Fibroblast of pulmonary artery (primary cell): ENCODE measurements around the gene MYRF.

Source experiments
- DNase-seq: peaks from one replicate; pipeline ENCODE4 v3.0.0-alpha.2; 2010; ENCODE audit warnings: low read depth
- H3K4me3 ChIP-seq: replicated peaks from 2 replicates; pipeline ENCODE4 v1.5.1; 2011; ENCODE audit warnings: low read depth, mild to moderate bottlenecking, control low read depth, low read length, moderate library complexity
- TF ChIP-seq, protein P1 (sequence below): IDR thresholded peaks from 2 replicates; pipeline ENCODE4 v1.5.1; 2011; ENCODE audit warnings: mild to moderate bottlenecking, control low read depth, low read length, inconsistent platforms; ENCODE audit errors: missing control alignments

MYRF gene

DNA sequence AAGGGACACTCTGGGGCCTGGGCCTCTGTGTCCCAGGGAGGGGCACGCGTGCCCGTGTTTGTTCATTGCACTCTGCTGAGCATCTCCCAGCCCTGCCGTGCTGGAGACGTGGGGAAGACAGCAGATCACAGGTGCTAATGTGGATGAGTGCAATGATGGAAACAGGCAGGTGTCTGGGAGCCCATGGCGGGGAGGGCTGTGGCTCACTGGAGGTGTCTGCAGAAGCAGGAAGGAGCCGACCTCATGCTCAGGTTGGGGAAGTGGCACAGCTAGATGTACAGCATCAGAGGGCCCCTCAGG lies 32.0 kb downstream of the MYRF start:
- TF ChIP-seq, protein P1, sequence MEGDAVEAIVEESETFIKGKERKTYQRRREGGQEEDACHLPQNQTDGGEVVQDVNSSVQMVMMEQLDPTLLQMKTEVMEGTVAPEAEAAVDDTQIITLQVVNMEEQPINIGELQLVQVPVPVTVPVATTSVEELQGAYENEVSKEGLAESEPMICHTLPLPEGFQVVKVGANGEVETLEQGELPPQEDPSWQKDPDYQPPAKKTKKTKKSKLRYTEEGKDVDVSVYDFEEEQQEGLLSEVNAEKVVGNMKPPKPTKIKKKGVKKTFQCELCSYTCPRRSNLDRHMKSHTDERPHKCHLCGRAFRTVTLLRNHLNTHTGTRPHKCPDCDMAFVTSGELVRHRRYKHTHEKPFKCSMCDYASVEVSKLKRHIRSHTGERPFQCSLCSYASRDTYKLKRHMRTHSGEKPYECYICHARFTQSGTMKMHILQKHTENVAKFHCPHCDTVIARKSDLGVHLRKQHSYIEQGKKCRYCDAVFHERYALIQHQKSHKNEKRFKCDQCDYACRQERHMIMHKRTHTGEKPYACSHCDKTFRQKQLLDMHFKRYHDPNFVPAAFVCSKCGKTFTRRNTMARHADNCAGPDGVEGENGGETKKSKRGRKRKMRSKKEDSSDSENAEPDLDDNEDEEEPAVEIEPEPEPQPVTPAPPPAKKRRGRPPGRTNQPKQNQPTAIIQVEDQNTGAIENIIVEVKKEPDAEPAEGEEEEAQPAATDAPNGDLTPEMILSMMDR, result no peak
- H3K4me3 ChIP-seq, result no peak overlapping the region
- DNase-seq, result no peak

DNA sequence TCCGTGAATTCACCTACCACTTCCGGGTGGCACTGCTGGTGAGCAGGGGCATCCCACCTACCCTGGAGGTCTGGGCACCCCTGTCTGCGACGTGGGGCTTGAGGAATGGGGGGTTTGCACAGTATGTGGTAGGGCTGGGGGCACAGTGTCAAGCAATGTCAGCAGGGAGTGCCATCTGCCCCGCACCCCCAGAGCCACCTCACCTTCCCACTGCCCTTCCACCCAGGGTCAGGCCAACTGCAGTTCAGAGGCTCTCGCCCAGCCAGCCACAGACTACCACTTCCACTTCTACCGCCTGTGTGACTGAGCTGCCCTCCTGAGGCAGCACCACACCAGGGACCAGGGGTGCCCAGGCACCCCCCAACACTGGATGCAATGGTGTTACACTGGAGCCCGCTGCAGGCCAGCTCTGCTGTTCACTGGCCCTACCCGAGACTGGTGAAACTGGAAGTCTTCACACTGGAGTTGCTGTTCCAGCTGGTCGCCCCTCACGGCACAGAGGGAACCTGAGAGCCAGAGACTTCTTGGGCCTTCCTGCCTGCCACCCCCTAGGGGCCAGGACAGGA lies 33.5 kb downstream of the MYRF start:
- TF ChIP-seq, protein P1, result no peak
- no peak for DNase-seq
- H3K4me3 ChIP-seq, result no peak overlapping the region

DNA sequence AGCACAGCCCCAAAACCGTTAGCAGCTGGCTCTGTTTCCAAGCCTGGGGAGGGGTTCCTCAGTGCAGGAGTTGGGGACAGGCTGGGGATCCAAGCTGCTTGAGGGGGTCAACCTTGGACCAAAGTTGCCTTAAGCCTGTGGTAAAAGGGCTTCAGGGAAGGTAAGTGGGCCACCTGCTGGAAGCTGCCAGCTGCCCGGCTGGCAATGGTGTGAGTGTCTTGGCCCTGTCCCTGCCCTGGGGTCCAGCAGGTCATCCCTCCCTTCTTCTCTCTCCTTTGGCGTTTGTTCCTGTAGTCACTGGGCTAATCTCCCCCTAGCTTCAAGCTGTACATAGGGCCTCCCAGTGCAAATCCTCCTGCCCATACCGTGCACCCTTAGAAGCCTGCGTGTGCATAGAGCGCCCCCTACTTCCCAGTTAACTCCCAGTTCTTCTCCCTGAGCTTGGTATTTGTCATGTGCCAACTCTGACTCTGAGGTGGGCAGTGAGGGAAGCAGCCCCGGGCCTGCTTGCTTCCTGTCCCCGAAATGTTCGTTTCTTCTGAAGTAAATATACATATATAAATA lies 35.6 kb downstream of the MYRF start:
- DNase-seq, result peak; percentile 82
- no peak overlapping the region for H3K4me3 ChIP-seq
- TF ChIP-seq, protein P1, result peak; percentile 77

DNA sequence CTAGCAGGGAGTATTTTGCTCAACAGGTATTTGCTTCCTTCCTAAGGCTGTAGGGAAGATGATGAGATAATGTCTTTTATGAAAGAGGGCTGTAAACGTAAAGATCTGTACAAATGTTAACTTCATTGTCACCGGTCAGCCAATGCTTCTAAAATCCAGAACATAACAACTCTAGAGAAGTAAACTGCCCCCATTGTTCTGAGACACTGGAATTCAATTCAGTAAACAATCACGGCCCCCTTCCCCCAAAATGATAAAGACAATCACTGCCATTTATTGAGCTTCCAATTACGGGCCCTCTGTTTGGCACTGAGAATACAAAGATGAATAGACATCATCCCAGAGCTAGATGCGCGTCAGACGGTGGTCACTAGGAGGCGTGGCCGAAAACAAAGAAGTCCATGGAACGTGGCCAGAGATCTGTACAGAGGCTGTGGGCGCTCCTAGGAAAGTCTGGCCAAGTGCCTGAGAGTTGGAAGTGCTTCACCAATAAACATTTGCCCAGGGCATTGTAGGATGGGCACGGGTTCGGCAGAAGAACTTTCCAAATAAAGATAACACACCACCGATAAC lies 39.4 kb downstream of the MYRF start:
- peak overlapping the region; percentile 78 for H3K4me3 ChIP-seq
- peak; percentile 97 for DNase-seq
- TF ChIP-seq, protein P1, result no peak

DNA sequence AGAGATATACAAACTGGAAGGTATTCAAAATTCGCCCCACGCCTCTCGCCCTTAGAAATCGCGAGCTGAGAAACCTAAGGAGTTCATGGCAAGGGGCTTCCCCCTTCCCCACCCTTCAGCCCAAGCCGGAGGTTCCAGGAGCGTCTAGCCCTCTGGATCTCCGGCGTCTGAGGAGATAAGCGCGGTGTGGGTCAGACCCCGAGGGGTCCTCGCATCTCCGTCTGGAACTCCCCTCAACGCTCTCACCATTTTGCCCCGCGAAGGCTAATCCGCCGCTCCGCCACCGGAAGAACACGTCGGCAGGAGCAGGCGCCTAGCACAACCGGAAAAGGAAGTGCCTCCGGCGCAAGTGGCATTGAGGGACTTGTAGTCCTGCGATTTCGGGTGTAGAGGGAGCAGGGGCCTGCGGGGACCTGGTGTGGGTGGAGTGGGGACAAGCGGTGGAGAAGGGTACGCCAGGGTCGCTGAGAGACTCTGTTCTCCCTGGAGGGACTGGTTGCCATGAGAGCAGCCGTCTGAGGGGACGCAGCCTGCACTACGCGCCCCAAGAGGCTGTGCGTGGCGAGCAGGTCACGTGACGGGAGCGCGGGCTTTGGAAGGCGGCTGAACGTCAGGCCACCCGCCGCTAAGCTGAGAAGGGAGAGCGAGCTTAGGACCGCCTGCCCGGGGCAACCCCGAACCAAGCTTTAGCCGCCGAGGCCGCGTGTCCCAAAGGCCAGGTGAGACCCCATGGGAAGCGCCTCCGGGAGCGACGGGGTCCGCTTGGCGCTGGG lies 40.1 kb downstream of the MYRF start, which contains the start of the genes FEN1 and TMEM258:
Gene FEN1, plus strand, starts transcription at position 602 of the 773 bp plus-strand sequence. CDS start 2,451 bp downstream, outside the sequence.
Gene TMEM258, minus strand, starts transcription at position 290 of the 773 bp plus-strand sequence. Its CDS starts 41 bp downstream, at position 249.
- H3K4me3 ChIP-seq, result peak within 1 kb of the TSS; percentile 78
- TF ChIP-seq, protein P1, result no peak

DNA sequence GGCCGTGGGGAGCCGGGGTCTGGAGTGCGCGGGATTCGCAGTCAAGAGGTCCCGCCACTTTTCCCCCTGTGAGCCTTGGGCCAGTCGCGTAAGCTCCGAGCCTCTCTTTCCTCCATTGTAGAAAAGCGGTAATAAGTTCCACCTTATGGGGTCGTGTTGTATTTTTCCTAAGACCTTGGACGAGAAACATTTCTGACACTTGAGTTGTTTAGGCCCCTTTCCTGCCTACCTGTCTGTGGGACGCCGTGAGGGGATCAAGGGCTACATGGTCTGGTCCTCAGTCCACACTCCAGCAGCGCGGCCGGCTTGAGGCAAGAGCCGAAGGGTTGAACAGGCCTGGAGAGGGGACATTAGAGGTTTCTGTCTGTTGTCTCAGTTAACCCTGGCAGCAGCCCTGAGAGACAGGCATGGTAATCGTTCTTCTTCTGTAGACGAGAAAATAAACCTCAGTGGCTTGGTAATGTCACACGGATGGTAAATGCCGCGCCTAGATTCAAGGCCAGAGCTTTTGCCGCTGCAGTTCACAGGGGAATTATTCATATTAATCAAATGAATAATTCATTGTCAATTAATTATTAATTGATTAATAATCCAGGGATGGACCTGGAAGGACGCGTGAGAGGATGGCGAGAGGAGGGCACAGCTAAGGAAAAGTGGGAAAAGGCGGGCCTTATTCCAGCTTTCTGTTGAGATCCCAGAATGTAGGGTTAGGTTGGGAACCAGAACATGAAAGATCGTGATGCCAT lies 40.8 kb downstream of the MYRF start:
- DNase-seq, result no peak
- H3K4me3 ChIP-seq, result peak overlapping the region; percentile 78
- TF ChIP-seq, protein P1, result no peak

More for the DNA sequence above, 40.1 kb downstream of the MYRF start, which contains the start of the genes FEN1 and TMEM258:
- DNase-seq, result peak; percentile 95
